Gastrocnemius medialis (tissue), 4 donors: Measurements from ENCODE around the gene SCN4B.

Source experiments
- POLR2A ChIP-seq, 2 donors: fragments of 450-650 bp; IDR thresholded peaks; one replicate each; pipeline ENCODE4 v1.6.1; 2017; ENCODE audit warnings: antibody characterized with exemption in 2 of 2, mild to moderate bottlenecking in 2 of 2, moderate library complexity in 2 of 2
- TF ChIP-seq, protein P1 (sequence below), 5 experiments: fragments of 450-650 bp in 3 of 5; fragments of 200-600 bp in 2 of 5; sonication (generic) in 2 of 5; IDR thresholded peaks in 4 of 5; conservative IDR thresholded peaks in 1 of 5; 1 replicate in 4 of 5; 2 replicates in 1 of 5; pipeline ENCODE4 v1.5.1; 2016 to 2019; ENCODE audit warnings: antibody characterized with exemption in 5 of 5, mild to moderate bottlenecking in 3 of 5, moderate library complexity in 3 of 5

DNA sequence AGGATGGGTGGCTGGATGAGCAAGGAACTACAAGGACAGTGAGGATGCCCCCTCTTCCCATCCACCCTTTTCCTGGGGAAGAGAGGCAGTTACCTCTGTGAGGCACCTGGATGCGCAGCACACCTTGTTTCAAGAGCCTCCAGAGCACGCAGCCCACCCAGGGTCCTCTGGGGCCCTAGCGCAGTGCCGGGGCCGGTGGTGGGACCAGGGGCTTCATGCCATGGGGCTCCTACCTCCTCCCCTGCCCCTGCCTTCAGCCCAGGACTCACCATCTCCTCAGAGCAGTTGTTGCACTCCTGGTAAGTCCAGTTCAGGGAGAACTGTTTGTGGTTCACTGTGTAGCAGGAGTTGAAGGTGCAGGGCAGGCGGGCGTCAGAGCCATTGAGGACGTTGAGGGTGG lies 15.7 kb upstream of the SCN4B start:
- TF ChIP-seq, protein P1, sequence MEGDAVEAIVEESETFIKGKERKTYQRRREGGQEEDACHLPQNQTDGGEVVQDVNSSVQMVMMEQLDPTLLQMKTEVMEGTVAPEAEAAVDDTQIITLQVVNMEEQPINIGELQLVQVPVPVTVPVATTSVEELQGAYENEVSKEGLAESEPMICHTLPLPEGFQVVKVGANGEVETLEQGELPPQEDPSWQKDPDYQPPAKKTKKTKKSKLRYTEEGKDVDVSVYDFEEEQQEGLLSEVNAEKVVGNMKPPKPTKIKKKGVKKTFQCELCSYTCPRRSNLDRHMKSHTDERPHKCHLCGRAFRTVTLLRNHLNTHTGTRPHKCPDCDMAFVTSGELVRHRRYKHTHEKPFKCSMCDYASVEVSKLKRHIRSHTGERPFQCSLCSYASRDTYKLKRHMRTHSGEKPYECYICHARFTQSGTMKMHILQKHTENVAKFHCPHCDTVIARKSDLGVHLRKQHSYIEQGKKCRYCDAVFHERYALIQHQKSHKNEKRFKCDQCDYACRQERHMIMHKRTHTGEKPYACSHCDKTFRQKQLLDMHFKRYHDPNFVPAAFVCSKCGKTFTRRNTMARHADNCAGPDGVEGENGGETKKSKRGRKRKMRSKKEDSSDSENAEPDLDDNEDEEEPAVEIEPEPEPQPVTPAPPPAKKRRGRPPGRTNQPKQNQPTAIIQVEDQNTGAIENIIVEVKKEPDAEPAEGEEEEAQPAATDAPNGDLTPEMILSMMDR (IDR thresholded peaks at IDR 0.05 in 4 of 5, conservative IDR thresholded peaks at IDR 0.05 in 1 of 5) = no peak
- TF ChIP-seq POLR2A (IDR thresholded peaks at IDR 0.05) = no peak
